ENCODE results near the gene URM1.

The URM1 gene

DNA sequence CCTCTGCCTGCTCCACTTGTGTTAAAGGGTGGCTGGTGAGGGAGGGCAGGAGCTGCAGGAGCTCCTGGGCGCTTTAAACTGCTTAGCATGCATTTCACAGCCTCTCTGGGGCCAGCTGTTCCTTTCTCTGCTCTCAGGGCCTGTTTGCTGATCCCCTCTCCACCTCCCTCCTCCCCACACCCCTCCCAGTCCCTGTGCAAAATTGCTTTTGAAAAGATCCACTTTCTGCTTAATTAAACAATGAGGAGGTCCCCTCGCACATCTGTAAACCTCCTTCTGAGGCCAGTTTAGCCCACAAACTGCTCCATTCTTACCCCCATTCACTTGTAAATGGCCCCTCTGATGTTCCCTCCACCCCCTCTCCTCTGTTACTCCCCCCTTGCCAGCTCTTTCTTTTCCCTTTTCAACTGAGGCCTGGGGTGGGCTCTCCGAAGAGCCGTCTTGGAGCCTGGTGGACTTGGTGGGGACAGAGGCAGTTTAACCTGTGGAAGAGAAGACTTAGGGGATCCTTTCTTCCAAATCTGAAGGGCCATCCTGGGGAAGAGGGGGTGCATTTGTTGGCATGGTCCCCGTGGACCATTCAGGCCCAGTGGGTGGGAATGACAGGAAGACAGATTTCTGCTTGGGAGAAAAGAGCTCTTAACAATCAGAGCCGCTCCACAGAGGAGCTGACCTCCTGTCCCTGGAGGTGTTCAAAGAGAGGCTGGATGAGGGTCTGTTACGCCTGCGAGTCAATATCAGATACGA, 12.0 kb downstream of the URM1 start:
- no peak overlapping the region for H3K4me3 ChIP-seq (ENCODE audit: low read depth, low read length)
- no peak for DNase-seq (ENCODE audit: low read depth)

GRCh38 chr9:128383791-128384190, 12.6 kb downstream of the URM1 start:
- no peak overlapping the region for H3K4me3 ChIP-seq (ENCODE audit: low read depth, low read length)
- no peak for DNase-seq (ENCODE audit: low read depth)

- H3K4me3 ChIP-seq (ENCODE audit: low read depth, low read length): no peak overlapping the region
- no peak for DNase-seq (ENCODE audit: low read depth)
These were observed 13.8 kb downstream of the URM1 start for GRCh38 chr9:128384801-128385495.

DNA sequence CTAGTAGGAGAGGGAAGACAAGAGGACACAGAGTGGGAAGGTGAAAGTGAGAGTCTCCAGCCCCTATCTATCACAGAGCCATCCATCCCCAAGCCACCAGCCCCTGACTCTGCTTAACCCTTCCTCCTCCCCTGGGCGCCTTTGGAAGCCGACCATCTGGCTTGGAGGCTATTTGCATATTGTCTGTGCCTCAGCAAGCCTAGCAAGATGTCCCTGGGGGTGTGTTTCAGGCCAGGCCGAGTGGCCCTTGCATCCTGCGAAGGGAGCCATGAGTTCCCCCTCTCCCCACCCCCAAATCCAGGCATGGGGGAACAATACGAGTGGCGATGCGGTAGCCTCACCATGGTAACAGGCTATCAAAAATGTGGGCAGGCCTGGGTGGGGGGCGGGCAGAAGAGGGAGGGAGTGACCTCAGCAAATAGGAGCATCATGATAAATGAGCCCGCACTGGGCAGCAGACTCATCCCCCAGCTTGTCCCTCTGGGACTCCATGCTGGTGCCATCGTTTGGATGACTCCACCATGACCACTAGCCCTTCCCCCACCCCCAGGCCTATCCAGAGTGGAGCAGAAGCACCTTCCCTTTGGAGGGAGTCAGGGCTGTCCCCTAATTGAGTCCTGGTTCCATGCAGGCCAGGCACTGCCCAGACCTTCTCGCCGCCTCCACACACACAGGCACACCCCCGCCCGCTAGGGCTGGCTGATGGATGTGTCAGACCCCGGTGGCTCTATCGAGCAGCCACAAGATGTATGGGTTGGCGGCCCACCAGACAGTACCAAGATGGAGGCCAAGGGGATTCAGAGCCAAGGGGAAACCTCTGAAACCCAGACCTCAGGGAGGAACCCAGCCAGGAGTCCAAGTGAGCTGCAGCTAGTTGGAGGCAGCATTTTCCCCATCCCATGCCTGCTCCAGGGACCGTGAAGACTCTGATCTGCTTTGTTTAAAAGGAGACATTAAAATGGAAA, 14.6 kb downstream of the URM1 start:
- no peak overlapping the region for H3K4me3 ChIP-seq (ENCODE audit: low read depth, low read length)
- DNase-seq (ENCODE audit: low read depth): no peak

DNA sequence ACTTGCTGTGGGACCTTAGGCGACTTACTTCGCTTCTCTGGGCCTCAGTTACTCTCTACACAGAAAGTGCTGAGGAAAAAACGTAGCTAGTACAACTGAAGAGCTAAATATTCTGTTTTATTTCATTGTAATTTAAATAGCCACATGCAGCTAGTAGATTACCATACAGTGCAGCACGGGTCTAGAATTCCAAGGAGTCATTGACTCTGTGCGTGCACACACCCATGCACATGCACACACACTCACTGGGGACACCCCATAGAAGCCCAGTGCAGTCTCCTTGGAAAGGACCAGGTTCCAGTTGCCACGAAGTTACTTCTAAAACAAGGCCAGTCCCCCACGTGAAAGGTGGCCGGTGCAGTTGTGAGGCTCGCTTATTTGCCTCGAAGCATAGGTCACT, 17.0 kb downstream of the URM1 start:
- DNase-seq (ENCODE audit: low read depth): no peak
- no peak overlapping the region for H3K4me3 ChIP-seq (ENCODE audit: low read depth, low read length)

GRCh38 chr9:128389395-128390149, 18.4 kb downstream of the URM1 start:
- DNase-seq (ENCODE audit: low read depth): no peak
- H3K4me3 ChIP-seq (ENCODE audit: low read depth, low read length): no peak overlapping the region

- H3K4me3 ChIP-seq (ENCODE audit: low read depth, low read length): no peak overlapping the region
- DNase-seq (ENCODE audit: low read depth): no peak
These were observed 19.1 kb downstream of the URM1 start for GRCh38 chr9:128390150-128390812.

- no peak overlapping the region for H3K4me3 ChIP-seq (ENCODE audit: low read depth, low read length)
- no peak for DNase-seq (ENCODE audit: low read depth)
These were observed 19.9 kb downstream of the URM1 start for GRCh38 chr9:128390813-128391711.

- DNase-seq (ENCODE audit: low read depth): no peak
- no peak overlapping the region for H3K4me3 ChIP-seq (ENCODE audit: low read depth, low read length)
These were observed 20.8 kb downstream of the URM1 start for GRCh38 chr9:128391956-128392301.

- H3K4me3 ChIP-seq (ENCODE audit: low read depth, low read length): no peak overlapping the region
- no peak for DNase-seq (ENCODE audit: low read depth)
These were observed 21.3 kb downstream of the URM1 start for GRCh38 chr9:128392302-128393144.

DNA sequence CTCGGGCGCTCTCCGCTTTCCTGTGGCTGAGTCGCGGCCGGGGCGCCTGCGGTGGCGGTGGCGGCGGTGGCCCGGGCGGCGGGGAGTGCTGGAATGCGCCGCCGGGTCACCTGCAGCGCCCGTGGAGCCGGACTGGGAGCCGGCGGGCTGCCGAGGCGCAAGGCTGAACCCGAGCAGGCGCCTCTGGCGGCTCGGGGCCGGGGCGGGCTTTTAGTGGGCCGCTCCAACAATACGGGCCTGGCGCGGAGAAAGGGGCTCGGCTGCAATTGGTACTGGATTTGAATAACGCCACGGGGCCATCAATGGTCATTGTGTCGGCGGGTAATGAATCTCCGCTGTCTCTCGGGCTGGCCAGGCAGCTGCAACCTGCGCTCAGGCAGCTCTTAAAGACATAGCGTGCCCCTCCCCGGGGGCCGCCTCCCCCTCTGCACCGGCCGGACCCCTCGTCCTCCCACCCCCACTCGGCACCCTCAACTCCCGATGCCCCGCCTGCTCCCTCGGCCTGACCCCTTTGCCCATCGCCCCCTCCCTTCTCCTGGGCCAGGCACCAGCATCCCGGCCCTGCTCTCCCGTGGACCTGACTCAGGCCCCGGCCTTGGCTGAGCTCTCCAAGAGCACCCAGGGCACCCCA, 22.1 kb downstream of the URM1 start:
- no peak for DNase-seq (ENCODE audit: low read depth)
- no peak overlapping the region for H3K4me3 ChIP-seq (ENCODE audit: low read depth, low read length)

GRCh38 chr9:128393970-128394369, 22.8 kb downstream of the URM1 start:
- no peak overlapping the region for H3K4me3 ChIP-seq (ENCODE audit: low read depth, low read length)

GRCh38 chr9:128394379-128395168, 23.4 kb downstream of the URM1 start:
- no peak overlapping the region for H3K4me3 ChIP-seq (ENCODE audit: low read depth, low read length)
- no peak for DNase-seq (ENCODE audit: low read depth)

More at GRCh38 chr9:128393970-128394369, 22.8 kb downstream of the URM1 start:
- no peak for DNase-seq (ENCODE audit: low read depth)

DNA sequence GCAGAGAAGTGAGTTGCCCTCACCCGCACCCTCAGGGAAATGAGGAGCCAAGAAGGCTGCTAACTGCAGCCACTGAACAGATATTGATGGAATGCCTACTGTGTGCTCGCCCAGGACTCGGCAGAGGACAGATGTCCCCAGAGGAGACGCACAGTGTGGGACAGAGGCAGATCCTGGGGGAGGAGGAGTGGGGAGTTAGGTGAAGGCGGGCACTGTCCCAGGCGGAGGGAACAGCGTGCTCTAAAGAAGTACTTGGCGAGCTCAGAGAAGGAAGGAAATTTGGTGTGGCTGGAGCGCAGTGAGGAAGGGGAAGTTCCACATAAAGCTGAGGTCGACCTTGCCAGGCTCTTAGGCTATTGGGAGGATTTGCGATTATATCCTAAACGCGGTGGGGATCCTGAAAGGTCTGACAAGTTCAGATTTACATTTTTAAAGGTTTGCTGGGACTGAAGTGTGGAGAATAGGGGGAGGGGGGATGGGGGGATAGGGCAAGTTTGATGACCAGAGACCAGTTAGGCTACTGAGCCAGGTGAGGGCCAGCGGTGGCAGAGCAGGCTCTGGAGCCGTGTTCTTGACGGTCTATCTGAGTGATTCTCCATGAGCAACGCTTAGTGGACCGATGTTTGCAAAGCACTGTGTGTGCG, 25.9 kb downstream of the URM1 start:
- DNase-seq (ENCODE audit: low read depth): no peak
- no peak overlapping the region for H3K4me3 ChIP-seq (ENCODE audit: low read depth, low read length)

- no peak for DNase-seq (ENCODE audit: low read depth)
- H3K4me3 ChIP-seq (ENCODE audit: low read depth, low read length): no peak overlapping the region
These were observed 26.7 kb downstream of the URM1 start for GRCh38 chr9:128397831-128398230.
